22Rv1 (cell line): ENCODE measurements around the gene RFK.

Source experiments
- ZFX ChIP-seq: fragments of 450-650 bp; IDR thresholded peaks from 2 replicates; pipeline ENCODE4 v1.6.1; 2017; ENCODE audit warnings: antibody characterized with exemption, borderline replicate concordance
- TF ChIP-seq, protein P1 (sequence below): fragments of 450-650 bp; IDR thresholded peaks from 2 replicates; pipeline ENCODE4 v1.5.1; 2017; ENCODE audit warnings: mild to moderate bottlenecking

- TF ChIP-seq, protein P1, sequence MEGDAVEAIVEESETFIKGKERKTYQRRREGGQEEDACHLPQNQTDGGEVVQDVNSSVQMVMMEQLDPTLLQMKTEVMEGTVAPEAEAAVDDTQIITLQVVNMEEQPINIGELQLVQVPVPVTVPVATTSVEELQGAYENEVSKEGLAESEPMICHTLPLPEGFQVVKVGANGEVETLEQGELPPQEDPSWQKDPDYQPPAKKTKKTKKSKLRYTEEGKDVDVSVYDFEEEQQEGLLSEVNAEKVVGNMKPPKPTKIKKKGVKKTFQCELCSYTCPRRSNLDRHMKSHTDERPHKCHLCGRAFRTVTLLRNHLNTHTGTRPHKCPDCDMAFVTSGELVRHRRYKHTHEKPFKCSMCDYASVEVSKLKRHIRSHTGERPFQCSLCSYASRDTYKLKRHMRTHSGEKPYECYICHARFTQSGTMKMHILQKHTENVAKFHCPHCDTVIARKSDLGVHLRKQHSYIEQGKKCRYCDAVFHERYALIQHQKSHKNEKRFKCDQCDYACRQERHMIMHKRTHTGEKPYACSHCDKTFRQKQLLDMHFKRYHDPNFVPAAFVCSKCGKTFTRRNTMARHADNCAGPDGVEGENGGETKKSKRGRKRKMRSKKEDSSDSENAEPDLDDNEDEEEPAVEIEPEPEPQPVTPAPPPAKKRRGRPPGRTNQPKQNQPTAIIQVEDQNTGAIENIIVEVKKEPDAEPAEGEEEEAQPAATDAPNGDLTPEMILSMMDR: no peak
- no peak for TF ChIP-seq ZFX
Observed at GRCh38 chr9:76399856-76400255, 5.6 kb upstream of the RFK start.
